GM12878 (cell line): ENCODE data around the gene HIVEP3. TPM values are rescaled to one million over a fixed set of nuclear protein-coding genes. Genes with fewer than 3 reads are reported as not detected.

ENCODE experiments used
- ATAC-seq: fragments of 200-7000 bp; cut with Tn5 transposase; 3 replicates; pipeline ENCODE4 v1.9.1; 2020; ENCODE audit warnings: mild to moderate bottlenecking, moderate library complexity
- BruUV-seq: library from RNA; stranded (reverse); fragments of 400-500 nt; replicated peaks from 2 replicates; lab custom pipeline; 2021; lab: Mats Ljungman, UMichigan
- CTCF ChIA-PET: fragments of 300-600 bp; sonication (Branson Sonifier 250); formaldehyde crosslinking; extraction: SDS; loops from one replicate; lab custom pipeline; 2021; ENCODE audit warnings: inconsistent platforms; lab: Yijun Ruan, JAX
- POLR2A ChIA-PET: fragments of 350-600 bp; formaldehyde crosslinking; extraction: SDS; loops from one replicate; lab custom pipeline; 2021; ENCODE audit warnings: inconsistent platforms; lab: Charles Lee
- RAD21 ChIA-PET: fragments of 300-600 bp; sonication (Branson Sonifier 250); formaldehyde crosslinking; loops from one replicate; lab custom pipeline; 2023; ENCODE audit warnings: antibody characterized with exemption; ENCODE audit not compliant: unreplicated experiment; lab: Charles Lee
- SMC1A ChIA-PET: fragments of 300-600 bp; sonication (Branson Sonifier 250); formaldehyde crosslinking; loops from one replicate; lab custom pipeline; 2023; ENCODE audit not compliant: unreplicated experiment, uncharacterized antibody; lab: Charles Lee
- DNase-seq: peaks from one replicate; pipeline ENCODE4 v3.0.0-alpha.2; 2011; ENCODE audit warnings: low read depth, low spot score
- FAIRE-seq: peaks from 3 replicates; lab custom pipeline; 2011; peaks lifted over from hg19 to GRCh38; lab: Jason Lieb, UNC
- H2AFZ ChIP-seq: 2 replicates; pipeline ENCODE4 v1.6.0; 2011; ENCODE audit warnings: low read depth, low read length, control low read depth; ENCODE audit not compliant: control insufficient read depth
- H3K27ac ChIP-seq: 2 replicates; pipeline ENCODE4 v1.5.1; 2011; ENCODE audit warnings: control low read depth; ENCODE audit not compliant: control insufficient read depth, insufficient read depth
- H3K27me3 ChIP-seq, 2 experiments: replicated peaks in 1 of 2; 2 replicates each; pipeline versions ENCODE4 v1.6.0 to v1.6.1; 2011; ENCODE audit warnings: low read length in 1 of 2; ENCODE audit not compliant: control insufficient read depth in 2 of 2, insufficient read depth in 2 of 2
- H3K36me3 ChIP-seq, 2 experiments: 2 replicates each; pipeline ENCODE4 v1.5.1; 2011; ENCODE audit warnings: low read length in 1 of 2; ENCODE audit not compliant: control insufficient read depth in 2 of 2, insufficient read depth in 2 of 2
- H3K4me1 ChIP-seq: 2 replicates; pipeline ENCODE4 v1.6.1; 2011; ENCODE audit warnings: mild to moderate bottlenecking, low read length, moderate library complexity, mixed read lengths; ENCODE audit not compliant: control insufficient read depth, insufficient read depth
- H3K4me2 ChIP-seq: 2 replicates; pipeline ENCODE4 v1.6.0; 2011; ENCODE audit warnings: control low read depth; ENCODE audit not compliant: control insufficient read depth, insufficient read depth
- H3K4me3 ChIP-seq: fragments of 200-600 bp; sonication (generic); 2 replicates; pipeline ENCODE4 v1.5.1; 2016
- H3K79me2 ChIP-seq: 2 replicates; pipeline ENCODE4 v1.6.0; 2011; ENCODE audit warnings: low read length; ENCODE audit not compliant: control insufficient read depth, insufficient read depth
- H3K9ac ChIP-seq: 2 replicates; pipeline ENCODE4 v1.8.0; 2011; ENCODE audit warnings: low read length, control low read depth, mixed read lengths; ENCODE audit not compliant: control insufficient read depth, insufficient read depth
- H3K9me3 ChIP-seq: replicated peaks from 3 replicates; pipeline ENCODE4 v1.5.1; 2011; ENCODE audit warnings: mild to moderate bottlenecking, low read length; ENCODE audit not compliant: control insufficient read depth, insufficient read depth
- H4K20me1 ChIP-seq: 2 replicates; pipeline ENCODE4 v1.6.0; 2011; ENCODE audit not compliant: control insufficient read depth, insufficient read depth
- IRF4 ChIP-seq: IDR thresholded peaks from 2 replicates; pipeline ENCODE4 v1.6.1; 2011; ENCODE audit warnings: low read depth, low read length
- RB1 ChIP-seq: fragments of 450-650 bp; formaldehyde crosslinking; IDR thresholded peaks from 2 replicates; pipeline ENCODE4 v1.6.1; 2017; ENCODE audit warnings: mild to moderate bottlenecking, borderline replicate concordance
- STAT1 ChIP-seq: fragments of 450-650 bp; conservative IDR thresholded peaks from 2 replicates; pipeline ENCODE4 v1.6.1; 2014; ENCODE audit warnings: antibody characterized with exemption, mild to moderate bottlenecking
- WGBS: methylation state at CpG from one replicate; pipeline ENCODE4 v1.1.6; 2016; ENCODE audit warnings: low lambda C conversion rate; ENCODE audit not compliant: insufficient replicate concordance, insufficient coverage; ENCODE audit errors: missing lambda C conversion rate; 5-methylcytosine and 5-hydroxymethylcytosine counted together
- in situ Hi-C: fragments of 300-500 bp; cut with MboI; formaldehyde crosslinking; loops from 9 replicates; pipeline ENCODE4 v1.14.3; 2018; ENCODE audit warnings: mixed read lengths
- intact Hi-C: fragments of 100-400 bp; cut with micrococcal nuclease; formaldehyde crosslinking; loops from one replicate; pipeline ENCODE4 v1.14.2; 2022; ENCODE audit not compliant: unreplicated experiment
- polyA plus RNA-seq, 11 experiments: library from polyadenylated mRNA; depleted of rRNA in 4 of 11; unstranded in 6 of 11; stranded (reverse) in 5 of 11; fragments of >200 nt; fragmentation: Nextera tagmentation in 4 of 11; fragmentation: Illumina TruSeq in 1 of 11; extraction: Ambion mirVana in 4 of 11; extraction: Trizol in 1 of 11; gene quantifications; 1 replicate in 1 of 11; 2 replicates in 10 of 11; pipeline versions ENCODE4 v1.2.1 to v1.2.3, GENCODE V29; 2011 to 2016; ENCODE audit warnings: inconsistent platforms in 2 of 11, missing spikeins in 2 of 11, low read depth in 1 of 11
- total RNA-seq, 4 experiments: library from RNA; depleted of rRNA in 3 of 4; stranded (reverse); fragments of >200 nt in 3 of 4; fragmentation: Illumina TruSeq in 1 of 4; extraction: Trizol in 1 of 4; gene quantifications; 2 replicates each; pipeline versions ENCODE4 v1.2.1 to v1.2.3, GENCODE V29; 2013 to 2021
- TF ChIP-seq, protein P1 (sequence below): IDR thresholded peaks from 2 replicates; pipeline ENCODE4 v1.6.1; 2012; ENCODE audit warnings: low read depth, low read length, improper control_type of control experiment
- TF ChIP-seq, protein P2 (sequence below): IDR thresholded peaks from 2 replicates; pipeline ENCODE4 v1.6.1; 2012; ENCODE audit warnings: low read depth, low read length, improper control_type of control experiment

Gene HIVEP3
- total and polyA plus RNA-seq, 10 of the 15 experiments (the other 5 are each of a cell fraction or from before 2014, with no cell fraction given) = 1.8 to 13.6 (median 3.8) TPM

DNA sequence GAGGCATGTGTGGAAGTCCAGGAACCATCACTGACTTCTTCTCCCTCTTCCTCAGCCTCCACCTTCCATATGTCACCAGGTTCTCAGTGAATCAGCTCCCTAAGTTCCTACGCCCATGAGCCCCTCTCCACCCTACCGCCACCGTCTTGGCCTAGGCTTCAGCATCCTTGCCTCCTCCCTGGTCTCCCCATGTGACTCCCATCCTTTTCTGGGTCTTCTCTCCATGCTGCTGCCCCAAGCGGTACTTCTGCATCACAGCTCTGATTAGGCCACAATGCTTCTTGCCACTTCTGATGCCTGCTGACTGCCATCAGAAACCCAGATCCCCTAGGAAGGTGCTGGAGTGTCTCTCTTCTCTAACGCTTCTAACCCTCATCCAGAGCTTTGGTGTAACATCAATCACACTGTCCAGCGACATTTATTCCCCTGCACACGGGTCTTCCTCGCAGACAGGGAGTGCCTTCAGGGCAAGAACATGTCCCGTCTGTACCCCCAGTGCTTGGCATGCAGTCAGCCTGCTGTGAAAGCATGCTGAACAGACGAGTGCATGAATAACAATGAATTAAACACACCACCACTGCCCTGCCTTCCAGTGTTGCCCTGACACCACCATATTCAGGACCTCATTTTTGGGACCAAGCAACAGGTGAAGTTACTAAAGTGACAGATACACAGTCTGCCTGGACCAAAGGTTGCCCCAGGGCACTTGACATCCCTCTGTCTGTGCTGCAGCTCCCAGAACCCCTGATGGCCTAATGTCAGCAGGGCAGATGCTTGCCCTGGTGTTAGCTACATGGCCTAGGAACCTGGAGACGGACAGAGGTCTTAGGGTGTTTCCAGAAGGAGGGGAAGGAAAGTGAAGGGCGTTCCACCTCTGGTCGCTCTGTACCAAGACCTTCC lies 275.6 kb downstream of the HIVEP3 start:
- POLR2A ChIA-PET = interaction anchor here (0.6 to 1.7 kb wide), 3 partner anchors 11 to 766 kb away, joined by 3 to 5 read pairs (median 5); no protein-coding TSS in a partner anchor
- peaks cover 34% of the 10 kb centered on the region for H3K4me1 ChIP-seq
- in situ Hi-C loops (no loop called here), intact Hi-C loops (no loop called here)
- H3K9ac ChIP-seq = no peak overlapping the region
- SMC1A ChIA-PET = interaction anchor here (0.6 to 8.1 kb wide), 4 partner anchors 13 to 1154 kb away, joined by 3 to 102 read pairs (median 3); no protein-coding TSS in a partner anchor
- BruUV-seq = no TSS peak
- ATAC-seq (no peak), FAIRE-seq (no peak), DNase-seq (no peak)
- no peaks in the 10 kb centered on the region for H3K27me3 ChIP-seq
- no peaks in the 10 kb centered on the region for H3K9me3 ChIP-seq
- H3K79me2 ChIP-seq = no peaks in the 10 kb centered on the region; the same call in 1 of the 2 replicates
- RAD21 ChIA-PET = interaction anchor here (0.9 to 7.0 kb wide), 3 partner anchors 14 to 68 kb away, joined by 3 to 83 read pairs (median 6); no protein-coding TSS in a partner anchor
- no peak overlapping the region for H2AFZ ChIP-seq
- WGBS = 74% methylated on average over 13 of the region's 13 CpGs
- H4K20me1 ChIP-seq = no peaks in the 10 kb centered on the region
- no peak overlapping the region for H3K27ac ChIP-seq
- no peak overlapping the region for H3K4me2 ChIP-seq
- H3K4me3 ChIP-seq = no peak overlapping the region
- H3K36me3 ChIP-seq = no peaks in the 10 kb centered on the region; a peak in 2 of 4 replicates
- CTCF ChIA-PET = no interaction called here
- TF ChIP-seq STAT1 = no peak

DNA sequence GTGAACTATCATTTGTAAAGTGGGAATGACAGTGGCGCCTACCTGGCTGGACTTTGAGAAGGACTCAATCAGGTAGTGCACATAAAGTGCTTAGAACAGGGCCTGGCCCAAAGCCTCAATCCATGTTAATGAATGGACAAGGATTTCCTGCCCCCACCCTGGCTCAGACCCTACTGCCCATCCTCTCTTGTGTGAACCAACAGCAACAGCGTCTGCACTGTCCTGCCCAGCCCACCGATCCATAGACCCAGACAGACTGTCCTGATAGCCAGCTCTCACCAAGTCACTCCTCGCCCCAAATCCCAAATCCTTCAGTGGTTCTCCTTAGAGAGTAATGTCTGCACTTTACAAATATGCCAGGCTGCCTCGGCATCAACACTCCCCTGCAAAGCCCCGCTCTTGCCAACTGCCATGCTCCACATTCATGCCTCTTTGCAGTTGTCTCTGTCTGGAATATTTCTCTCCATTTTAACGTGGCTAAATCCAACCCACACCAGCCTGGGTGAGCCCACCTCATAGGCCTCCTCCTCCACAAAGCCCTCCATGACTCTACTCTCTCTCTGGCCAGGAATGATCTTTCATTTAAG lies 276.7 kb downstream of the HIVEP3 start:
- POLR2A ChIA-PET = interaction anchor here (2.3 to 3.5 kb wide), 2 partner anchors 19 to 87 kb away, joined by 5 to 15 read pairs; no protein-coding TSS in a partner anchor
- H3K4me2 ChIP-seq = no peak overlapping the region; the same call in 1 of the 2 replicates
- no peak for FAIRE-seq

More for the DNA sequence above, 276.7 kb downstream of the HIVEP3 start:
- ATAC-seq (no peak), DNase-seq (no peak)
- ChIA-PET RAD21 (interaction anchor here (1.0 to 7.0 kb wide), 5 partner anchors 15 to 96 kb away, joined by 3 to 83 read pairs (median 7); no protein-coding TSS in a partner anchor), CTCF (interaction anchor here (1.0 to 1.3 kb wide), 2 partner anchors 16 to 31 kb away, joined by 3 to 4 read pairs; no protein-coding TSS in a partner anchor), SMC1A (interaction anchor here (1.0 to 8.1 kb wide), 5 partner anchors 12 to 68 kb away, joined by 3 to 102 read pairs (median 4); no protein-coding TSS in a partner anchor)
- TF ChIP-seq, protein P1, sequence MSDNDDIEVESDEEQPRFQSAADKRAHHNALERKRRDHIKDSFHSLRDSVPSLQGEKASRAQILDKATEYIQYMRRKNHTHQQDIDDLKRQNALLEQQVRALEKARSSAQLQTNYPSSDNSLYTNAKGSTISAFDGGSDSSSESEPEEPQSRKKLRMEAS = no peak
- TF ChIP-seq, protein P2, sequence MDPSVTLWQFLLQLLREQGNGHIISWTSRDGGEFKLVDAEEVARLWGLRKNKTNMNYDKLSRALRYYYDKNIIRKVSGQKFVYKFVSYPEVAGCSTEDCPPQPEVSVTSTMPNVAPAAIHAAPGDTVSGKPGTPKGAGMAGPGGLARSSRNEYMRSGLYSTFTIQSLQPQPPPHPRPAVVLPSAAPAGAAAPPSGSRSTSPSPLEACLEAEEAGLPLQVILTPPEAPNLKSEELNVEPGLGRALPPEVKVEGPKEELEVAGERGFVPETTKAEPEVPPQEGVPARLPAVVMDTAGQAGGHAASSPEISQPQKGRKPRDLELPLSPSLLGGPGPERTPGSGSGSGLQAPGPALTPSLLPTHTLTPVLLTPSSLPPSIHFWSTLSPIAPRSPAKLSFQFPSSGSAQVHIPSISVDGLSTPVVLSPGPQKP = no peak
- TF ChIP-seq IRF4 (no peak), RB1 (no peak)
- Histone ChIP-seq H3K4me3 (no peak overlapping the region), H3K27ac (no peak overlapping the region), H2AFZ (no peak overlapping the region), H3K4me1 (peaks cover 43% of the 10 kb centered on the region), H3K9ac (no peak overlapping the region), H3K36me3 (no peaks in the 10 kb centered on the region; a peak in 1 of 4 replicates), H3K27me3 (no peaks in the 10 kb centered on the region), H3K79me2 (no peaks in the 10 kb centered on the region; the same call in 1 of the 2 replicates), H4K20me1 (no peaks in the 10 kb centered on the region), H3K9me3 (no peaks in the 10 kb centered on the region)
- in situ Hi-C loops = no loop called here
- 81% methylated on average over 7 of the region's 7 CpGs for whole genome bisulfite sequencing
- intact Hi-C loops = no loop called here
- BruUV-seq = no TSS peak
